MM.1S (cell line): ENCODE results near the gene CCDC14.

ENCODE experiments used
- DNase-seq: peaks from one replicate; pipeline ENCODE4 v3.0.0-alpha.2; 2015
- H2AFZ ChIP-seq: fragments of 300-600 bp; sonication (generic); 2 replicates; pipeline ENCODE4 v1.6.0; 2016; ENCODE audit warnings: antibody characterized with exemption, low read length
- H3F3A ChIP-seq: fragments of 300-600 bp; sonication (generic); 2 replicates; pipeline ENCODE4 v1.6.1; 2016; ENCODE audit warnings: mild to moderate bottlenecking, antibody characterized with exemption, low read length, moderate library complexity, mixed read lengths; ENCODE audit not compliant: insufficient read depth
- H3K27ac ChIP-seq: fragments of 300-600 bp; sonication (generic); 2 replicates; pipeline ENCODE4 v1.5.1; 2016; ENCODE audit warnings: mild to moderate bottlenecking, low read length
- H3K27me3 ChIP-seq: fragments of 300-600 bp; sonication (generic); replicated peaks from 2 replicates; pipeline ENCODE4 v1.6.0; 2016; ENCODE audit warnings: low read length; ENCODE audit not compliant: insufficient read depth
- H3K36me3 ChIP-seq: fragments of 300-600 bp; sonication (generic); replicated peaks from 2 replicates; pipeline ENCODE4 v1.6.1; 2016; ENCODE audit warnings: mild to moderate bottlenecking, low read length, mixed read lengths; ENCODE audit not compliant: insufficient read depth
- H3K4me1 ChIP-seq: fragments of 300-600 bp; sonication (generic); 2 replicates; pipeline ENCODE4 v1.6.1; 2016; ENCODE audit warnings: low read length, mixed read lengths
- H3K4me2 ChIP-seq: fragments of 300-600 bp; sonication (generic); 2 replicates; pipeline ENCODE4 v1.6.0; 2016; ENCODE audit warnings: low read depth, low read length
- H3K4me3 ChIP-seq: fragments of 300-600 bp; sonication (generic); 2 replicates; pipeline ENCODE4 v1.5.1; 2016; ENCODE audit warnings: low read length, mixed read lengths
- H3K79me2 ChIP-seq: fragments of 300-600 bp; sonication (generic); 2 replicates; pipeline ENCODE4 v1.6.1; 2016; ENCODE audit warnings: mixed run types, low read length, mixed read lengths
- H3K9ac ChIP-seq: fragments of 300-600 bp; sonication (generic); 2 replicates; pipeline ENCODE4 v1.6.1; 2016; ENCODE audit warnings: low read length, mixed read lengths
- H3K9me2 ChIP-seq: fragments of 300-600 bp; sonication (generic); replicated peaks from 2 replicates; pipeline ENCODE4 v1.6.1; 2016; ENCODE audit warnings: mild to moderate bottlenecking, low read length, mixed read lengths; ENCODE audit not compliant: insufficient read depth
- H3K9me3 ChIP-seq: fragments of 300-600 bp; sonication (generic); replicated peaks from 2 replicates; pipeline ENCODE4 v1.6.1; 2016; ENCODE audit warnings: mild to moderate bottlenecking, low read length, mixed read lengths; ENCODE audit not compliant: insufficient read depth
- H4K20me1 ChIP-seq: fragments of 300-600 bp; sonication (generic); 2 replicates; pipeline ENCODE4 v1.6.1; 2016; ENCODE audit warnings: mild to moderate bottlenecking, low read length, moderate library complexity, mixed read lengths; ENCODE audit not compliant: insufficient read depth
- EZH2 ChIP-seq: fragments of 300-600 bp; sonication (generic); optimal IDR thresholded peaks from 2 replicates; pipeline ENCODE3; 2017; ENCODE audit warnings: low read depth, mild to moderate bottlenecking, antibody characterized with exemption, low read length, mixed read lengths
- EZH2phosphoT487 ChIP-seq: fragments of 300-600 bp; sonication (generic); IDR thresholded peaks from 2 replicates; pipeline ENCODE4 v1.6.1; 2018; ENCODE audit warnings: antibody characterized with exemption, low read length
- TF ChIP-seq, protein P1 (sequence below): fragments of 300-600 bp; sonication (generic); IDR thresholded peaks from 2 replicates; pipeline ENCODE4 v1.5.1; 2016; ENCODE audit warnings: antibody characterized with exemption, low read length, mixed read lengths

The CCDC14 gene

GRCh38 chr3:123941121-123941520 is 19.9 kb downstream of the CCDC14 start:
- H3K36me3 ChIP-seq = no peaks in the 10 kb centered on the region; the same call in 1 of the 2 replicates
- TF ChIP-seq, protein P1, sequence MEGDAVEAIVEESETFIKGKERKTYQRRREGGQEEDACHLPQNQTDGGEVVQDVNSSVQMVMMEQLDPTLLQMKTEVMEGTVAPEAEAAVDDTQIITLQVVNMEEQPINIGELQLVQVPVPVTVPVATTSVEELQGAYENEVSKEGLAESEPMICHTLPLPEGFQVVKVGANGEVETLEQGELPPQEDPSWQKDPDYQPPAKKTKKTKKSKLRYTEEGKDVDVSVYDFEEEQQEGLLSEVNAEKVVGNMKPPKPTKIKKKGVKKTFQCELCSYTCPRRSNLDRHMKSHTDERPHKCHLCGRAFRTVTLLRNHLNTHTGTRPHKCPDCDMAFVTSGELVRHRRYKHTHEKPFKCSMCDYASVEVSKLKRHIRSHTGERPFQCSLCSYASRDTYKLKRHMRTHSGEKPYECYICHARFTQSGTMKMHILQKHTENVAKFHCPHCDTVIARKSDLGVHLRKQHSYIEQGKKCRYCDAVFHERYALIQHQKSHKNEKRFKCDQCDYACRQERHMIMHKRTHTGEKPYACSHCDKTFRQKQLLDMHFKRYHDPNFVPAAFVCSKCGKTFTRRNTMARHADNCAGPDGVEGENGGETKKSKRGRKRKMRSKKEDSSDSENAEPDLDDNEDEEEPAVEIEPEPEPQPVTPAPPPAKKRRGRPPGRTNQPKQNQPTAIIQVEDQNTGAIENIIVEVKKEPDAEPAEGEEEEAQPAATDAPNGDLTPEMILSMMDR = peak; percentile 20; the same call in 1 of the 2 replicates
- TF ChIP-seq EZH2phosphoT487 = no peak

DNA sequence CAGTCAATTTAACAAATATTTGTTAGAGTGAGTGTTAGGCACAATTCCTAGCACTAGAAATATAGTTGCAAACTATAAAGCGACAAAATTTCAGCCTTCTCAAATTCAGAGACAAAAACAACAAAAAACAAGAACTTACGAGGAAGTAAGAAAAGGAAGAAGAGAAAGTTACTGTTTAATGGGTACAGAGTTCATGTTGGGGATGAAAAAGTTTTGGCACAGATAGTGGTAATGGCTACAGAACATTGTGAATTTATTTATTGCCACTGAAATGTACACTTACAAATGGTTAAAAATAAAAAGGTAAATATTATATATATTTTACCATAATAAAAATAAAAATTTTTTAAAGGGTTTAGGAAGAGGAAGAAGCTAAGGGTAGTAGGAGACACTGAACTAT is 21.3 kb downstream of the CCDC14 start:
- no peaks in the 10 kb centered on the region for H3F3A ChIP-seq
- TF ChIP-seq EZH2phosphoT487 = no peak
- TF ChIP-seq, protein P1 = no peak
- TF ChIP-seq EZH2 = no peak
- no peaks in the 10 kb centered on the region for H4K20me1 ChIP-seq
- H3K27ac ChIP-seq = no peak overlapping the region
- H3K4me2 ChIP-seq = no peak overlapping the region
- H3K4me3 ChIP-seq = no peak overlapping the region
- H3K79me2 ChIP-seq = no peaks in the 10 kb centered on the region
- no peaks in the 10 kb centered on the region for H3K9me3 ChIP-seq
- no peak overlapping the region for H2AFZ ChIP-seq
- H3K27me3 ChIP-seq = no peaks in the 10 kb centered on the region
- H3K36me3 ChIP-seq = no peaks in the 10 kb centered on the region
- H3K9ac ChIP-seq = no peak overlapping the region
- no peaks in the 10 kb centered on the region for H3K4me1 ChIP-seq
- H3K9me2 ChIP-seq = no peaks in the 10 kb centered on the region
- no peak for DNase-seq

More at GRCh38 chr3:123941121-123941520, 19.9 kb downstream of the CCDC14 start:
- no peaks in the 10 kb centered on the region for H3K9me3 ChIP-seq
- no peak overlapping the region for H2AFZ ChIP-seq
- no peaks in the 10 kb centered on the region for H3F3A ChIP-seq
- H3K4me1 ChIP-seq = no peaks in the 10 kb centered on the region
- H3K79me2 ChIP-seq = no peaks in the 10 kb centered on the region
- H3K27me3 ChIP-seq = no peaks in the 10 kb centered on the region
- DNase-seq = no peak
- no peak overlapping the region for H3K4me2 ChIP-seq
- H3K4me3 ChIP-seq = no peak overlapping the region
- no peak overlapping the region for H3K27ac ChIP-seq
- no peaks in the 10 kb centered on the region for H3K9me2 ChIP-seq
- H4K20me1 ChIP-seq = no peaks in the 10 kb centered on the region
- H3K9ac ChIP-seq = no peak overlapping the region

GRCh38 chr3:123936400-123936799 is 24.6 kb downstream of the CCDC14 start:
- H3K9me2 ChIP-seq = no peaks in the 10 kb centered on the region
- no peak overlapping the region for H2AFZ ChIP-seq
- no peaks in the 10 kb centered on the region for H3K79me2 ChIP-seq
- H4K20me1 ChIP-seq = no peaks in the 10 kb centered on the region
- no peaks in the 10 kb centered on the region for H3K27me3 ChIP-seq
- H3K9ac ChIP-seq = no peak overlapping the region
- H3K27ac ChIP-seq = no peak overlapping the region
- no peaks in the 10 kb centered on the region for H3K36me3 ChIP-seq
- TF ChIP-seq, protein P1 = no peak
- TF ChIP-seq EZH2 (no peak), EZH2phosphoT487 (no peak)
- H3K4me2 ChIP-seq = no peak overlapping the region
- H3F3A ChIP-seq = no peaks in the 10 kb centered on the region
- H3K4me3 ChIP-seq = no peak overlapping the region
- no peaks in the 10 kb centered on the region for H3K4me1 ChIP-seq
- no peaks in the 10 kb centered on the region for H3K9me3 ChIP-seq
- no peak for DNase-seq
